Measurements from ENCODE around the gene BORCS6.

Gene BORCS6

GRCh38 chr17:8154608-8155155 is 35.3 kb downstream of the BORCS6 start:
- DNase-seq (ENCODE audit: low spot score) = no peak

- peak; percentile 90 for DNase-seq (ENCODE audit: low spot score)
These were observed 35.9 kb downstream of the BORCS6 start for GRCh38 chr17:8153957-8154607.

- DNase-seq (ENCODE audit: low spot score) = peak; percentile 79
These were observed 36.4 kb downstream of the BORCS6 start for GRCh38 chr17:8153525-8153956.

- DNase-seq (ENCODE audit: low spot score) = no peak
These were observed 36.9 kb downstream of the BORCS6 start for GRCh38 chr17:8153031-8153451.

- peak; percentile 95 for DNase-seq (ENCODE audit: low spot score)
These were observed 37.7 kb downstream of the BORCS6 start, which contains the start of gene PER1 for GRCh38 chr17:8152112-8152775. Gene PER1, minus strand, starts transcription at chr17:8152404. Its CDS starts 1,698 bp downstream, at chr17:8150706.

GRCh38 chr17:8151641-8152111 is 38.3 kb downstream of the BORCS6 start:
- peak; percentile 43 for DNase-seq (ENCODE audit: low spot score)

GRCh38 chr17:8151120-8151640 is 38.8 kb downstream of the BORCS6 start:
- DNase-seq (ENCODE audit: low spot score) = peak; percentile 90

- no peak for DNase-seq (ENCODE audit: low spot score)
These were observed 39.5 kb downstream of the BORCS6 start for GRCh38 chr17:8150194-8151119.

- no peak for DNase-seq (ENCODE audit: low spot score)
These were observed 40.4 kb downstream of the BORCS6 start for GRCh38 chr17:8149419-8150193.

GRCh38 chr17:8148560-8148959 is 41.4 kb downstream of the BORCS6 start:
- DNase-seq (ENCODE audit: low spot score) = no peak

- DNase-seq (ENCODE audit: low spot score) = no peak
These were observed 42.1 kb downstream of the BORCS6 start for GRCh38 chr17:8147805-8148404.

GRCh38 chr17:8147141-8147804 is 42.7 kb downstream of the BORCS6 start:
- no peak for DNase-seq (ENCODE audit: low spot score)

- no peak for DNase-seq (ENCODE audit: low spot score)
These were observed 43.4 kb downstream of the BORCS6 start for GRCh38 chr17:8146381-8147140.

- no peak for DNase-seq (ENCODE audit: low spot score)
These were observed 44.2 kb downstream of the BORCS6 start for GRCh38 chr17:8145811-8146210.

GRCh38 chr17:8144401-8145231 is 45.4 kb downstream of the BORCS6 start:
- no peak for DNase-seq (ENCODE audit: low spot score)

GRCh38 chr17:8143581-8144400 is 46.2 kb downstream of the BORCS6 start:
- DNase-seq (ENCODE audit: low spot score) = no peak

GRCh38 chr17:8142887-8143580 is 46.9 kb downstream of the BORCS6 start:
- DNase-seq (ENCODE audit: low spot score) = no peak

Data from AG08395 (cell line).